Superior temporal gyrus (tissue), 1 donor: ENCODE measurements around the gene PHYKPL.

Source experiments
- DNase-seq: peaks from one replicate; pipeline ENCODE4 v3.0.0-alpha.2; 2016; ENCODE audit errors: extremely low spot score

Gene PHYKPL

DNA sequence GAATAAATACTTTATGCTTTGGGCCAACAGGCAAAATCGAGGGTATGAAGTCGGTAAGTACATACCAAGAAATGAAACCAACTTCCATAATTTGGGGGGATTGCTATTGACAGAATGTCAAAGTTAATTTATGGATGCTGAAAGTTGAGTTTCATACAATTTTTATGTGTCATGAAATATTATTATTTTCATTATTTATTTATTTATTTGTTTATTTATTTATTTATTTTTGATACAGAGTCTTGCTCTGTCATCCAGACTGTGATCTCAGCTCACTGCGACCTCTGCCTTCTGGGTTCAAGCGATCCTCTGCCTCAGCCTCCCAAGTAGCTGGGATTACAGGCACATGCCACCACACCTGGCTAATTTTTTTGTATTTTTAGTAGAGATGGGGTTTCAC is 40.9 kb downstream of the PHYKPL start:
- no peak for DNase-seq

GRCh38 chr5:178189433-178189832 is 43.2 kb downstream of the PHYKPL start:
- DNase-seq = no peak

- DNase-seq = no peak
Measured at GRCh38 chr5:178187014-178187413, 45.6 kb downstream of the PHYKPL start, which contains the start of gene GMCL2. Gene GMCL2 (minus strand): TSS chr5:178187371. CDS start chr5:178187299, 72 bp downstream.

GRCh38 chr5:178186427-178186826 is 46.2 kb downstream of the PHYKPL start:
- no peak for DNase-seq

DNA sequence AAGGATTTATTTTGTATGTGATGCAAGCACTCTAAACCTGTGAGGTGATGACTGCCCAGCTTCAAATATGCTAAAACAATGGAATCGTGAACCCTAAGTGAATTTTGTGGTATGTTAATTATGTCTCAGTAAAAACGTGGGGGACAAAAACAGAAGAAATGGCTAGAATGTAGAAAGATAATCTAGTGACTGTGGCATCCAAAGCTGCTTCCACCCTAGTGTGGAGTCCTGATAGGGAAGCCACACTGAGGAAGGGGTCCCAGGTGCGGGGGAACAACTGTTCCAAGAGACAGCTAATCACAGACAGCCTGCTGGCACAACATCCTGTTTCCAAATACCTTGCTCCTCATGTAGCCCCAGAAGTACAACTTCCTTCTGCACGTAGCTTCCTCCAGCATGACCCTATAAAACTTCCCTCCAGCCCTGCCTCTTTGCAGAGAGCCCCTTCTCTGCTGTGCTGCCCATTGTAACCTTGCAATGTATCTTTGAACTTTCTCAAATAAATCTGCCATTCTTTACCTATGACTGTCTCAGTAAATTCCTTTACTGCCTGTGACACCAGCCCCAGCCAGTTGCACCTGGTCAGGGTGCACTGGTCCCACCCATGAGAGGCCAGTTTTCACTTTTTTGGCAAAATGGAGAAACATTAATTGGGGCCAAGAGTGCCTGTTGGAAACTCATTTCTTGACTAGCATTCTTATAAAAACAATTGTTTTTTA is 50.3 kb downstream of the PHYKPL start:
- no peak for DNase-seq

- no peak for DNase-seq
Measured at GRCh38 chr5:178180141-178180863, 52.3 kb downstream of the PHYKPL start.

DNA sequence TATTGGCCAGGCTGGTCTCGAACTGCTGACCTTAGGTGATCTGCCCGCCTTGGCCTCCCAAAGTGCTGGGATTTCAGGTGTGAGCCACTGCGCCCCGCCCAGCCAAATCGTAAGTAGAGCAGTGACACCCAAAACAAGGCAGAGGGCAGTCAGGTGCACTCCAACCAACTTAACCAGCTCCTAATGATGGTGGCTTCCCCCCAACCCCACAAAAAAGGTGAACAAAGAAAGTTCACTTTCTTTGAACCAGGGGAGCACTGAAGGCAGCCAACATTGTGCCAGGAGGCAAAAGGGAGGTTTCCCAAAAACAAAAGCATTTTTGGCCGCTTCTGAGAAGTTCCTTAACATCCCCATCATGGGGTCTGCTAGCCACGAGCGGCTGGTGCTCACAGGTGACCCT is 55.0 kb downstream of the PHYKPL start:
- no peak for DNase-seq

DNA sequence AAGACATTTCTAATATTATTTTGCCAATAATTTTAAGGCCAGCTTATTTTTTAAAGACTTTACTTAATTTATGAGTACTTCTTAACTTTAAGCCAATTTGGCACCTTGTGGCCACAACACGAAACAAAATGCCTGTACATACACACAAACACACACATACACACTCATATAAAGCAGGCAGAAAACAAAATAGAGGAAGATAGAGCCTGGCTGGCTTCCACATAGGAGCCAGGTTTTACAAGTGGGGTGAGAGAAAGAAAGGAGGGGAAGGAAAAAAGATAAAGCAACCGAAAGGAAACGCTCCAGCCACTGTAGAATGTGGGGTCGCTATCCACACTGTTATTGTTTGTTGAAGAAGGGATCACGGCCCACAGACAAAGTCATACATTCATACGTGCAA is 55.8 kb downstream of the PHYKPL start:
- DNase-seq = no peak

- no peak for DNase-seq
Measured at GRCh38 chr5:178174456-178174855, 58.1 kb downstream of the PHYKPL start.

GRCh38 chr5:178170455-178170854 is 62.1 kb downstream of the PHYKPL start:
- no peak for DNase-seq

GRCh38 chr5:178165581-178165980 is 67.0 kb downstream of the PHYKPL start:
- DNase-seq = no peak

DNA sequence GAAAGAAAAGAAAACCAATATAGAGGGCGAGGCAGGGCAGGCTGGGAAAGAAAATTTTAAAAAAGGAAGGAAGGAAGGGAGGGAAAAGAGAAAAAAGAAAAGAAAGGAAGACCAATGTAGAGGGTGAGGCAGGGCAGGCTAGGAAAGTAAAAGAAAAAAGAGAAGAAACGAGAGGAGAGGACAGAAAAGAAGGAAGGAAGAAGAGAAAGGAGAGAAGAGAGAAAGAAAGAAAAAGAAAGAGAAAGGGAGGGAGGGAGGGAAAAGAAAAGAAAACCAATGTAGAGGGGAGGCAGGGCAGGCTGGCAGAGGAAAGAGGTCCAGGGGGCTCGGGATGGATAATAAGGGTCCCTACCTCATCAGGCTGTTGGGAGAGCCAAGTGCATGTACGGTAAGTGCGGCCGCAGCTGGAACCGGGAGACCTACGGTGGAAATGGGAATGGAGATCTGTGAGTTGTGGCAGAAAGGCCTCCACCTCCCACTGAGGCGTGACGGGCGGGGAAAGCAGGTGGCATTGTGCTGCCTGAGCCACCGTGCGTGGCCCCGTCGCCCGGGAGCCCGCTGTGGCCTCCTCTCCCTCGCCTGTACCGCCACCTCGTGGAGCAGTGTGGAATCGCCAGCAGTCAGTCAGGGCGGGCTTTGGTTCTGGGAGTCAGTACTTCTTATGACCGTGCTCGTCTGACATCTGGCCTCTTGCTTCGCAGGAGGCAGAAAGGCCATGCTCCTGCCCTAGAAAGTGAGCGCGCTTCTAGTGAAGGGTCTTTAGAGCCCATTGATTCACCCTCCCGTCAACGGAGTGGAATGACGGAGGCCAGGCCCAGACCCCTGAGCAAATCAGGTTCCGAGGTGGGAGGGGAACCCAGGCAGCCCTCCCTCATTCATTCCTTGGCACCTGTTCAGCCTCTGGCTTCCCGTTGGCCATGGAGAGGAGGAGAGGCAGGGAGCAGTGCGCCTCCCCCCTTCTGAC is 68.5 kb downstream of the PHYKPL start:
- DNase-seq = peak; percentile 87

- no peak for DNase-seq
Measured at GRCh38 chr5:178162481-178162880, 70.1 kb downstream of the PHYKPL start.

DNA sequence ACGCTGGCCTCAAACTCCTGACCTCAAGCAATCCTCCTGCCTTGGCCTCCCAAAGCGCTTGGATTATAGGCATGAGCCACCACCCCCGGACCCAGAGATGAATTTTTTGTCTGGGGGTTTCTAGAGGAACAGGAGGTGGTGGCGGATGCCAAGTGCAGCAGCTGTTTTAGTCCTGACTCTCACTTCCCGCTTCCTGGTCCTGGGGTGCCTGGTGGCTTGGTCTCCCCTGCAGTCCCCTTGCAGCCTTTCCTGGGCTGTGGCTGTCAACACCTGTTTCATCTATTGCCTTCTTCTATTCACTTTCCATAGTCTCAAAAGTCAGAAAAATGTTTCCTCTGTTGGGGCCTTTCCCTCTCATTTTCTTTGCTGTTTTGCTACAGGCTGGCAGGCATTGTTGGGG is 72.4 kb downstream of the PHYKPL start:
- no peak for DNase-seq
